Subcutaneous abdominal adipose tissue (tissue), 5 donors: ENCODE data around the gene GOSR2.

Source experiments
- H3K27ac ChIP-seq: one replicate; pipeline ENCODE4 v1.7.0; 2013; ENCODE audit warnings: low read depth, mild to moderate bottlenecking, inconsistent platforms, low read length, moderate library complexity
- H3K27me3 ChIP-seq, 5 donors: one replicate each; pipeline ENCODE4 v1.7.0; 2013; ENCODE audit warnings: low read length in 5 of 5, inconsistent platforms in 1 of 5; ENCODE audit not compliant: control insufficient read depth in 5 of 5, insufficient read depth in 4 of 5
- H3K36me3 ChIP-seq, 5 donors: one replicate each; pipeline ENCODE4 v1.7.0; 2013; ENCODE audit warnings: low read length in 5 of 5; ENCODE audit not compliant: control insufficient read depth in 5 of 5, insufficient read depth in 5 of 5
- H3K4me1 ChIP-seq, 5 donors: one replicate each; pipeline ENCODE4 v1.7.0; 2013; ENCODE audit warnings: low read length in 5 of 5, mild to moderate bottlenecking in 3 of 5, moderate library complexity in 1 of 5; ENCODE audit not compliant: control insufficient read depth in 5 of 5, insufficient read depth in 5 of 5
- H3K4me3 ChIP-seq, 5 donors: one replicate each; pipeline ENCODE4 v1.7.0; 2013; ENCODE audit warnings: low read length in 5 of 5, low read depth in 1 of 5
- H3K9ac ChIP-seq, 5 donors: one replicate each; pipeline ENCODE4 v1.7.0; 2013; ENCODE audit warnings: low read length in 5 of 5, mild to moderate bottlenecking in 4 of 5, moderate library complexity in 3 of 5
- H3K9me3 ChIP-seq, 5 donors: one replicate each; pipeline ENCODE4 v1.7.0; 2013; ENCODE audit warnings: low read length in 5 of 5; ENCODE audit not compliant: control insufficient read depth in 5 of 5
- donor health status: healthy.
- donor health status: healthy.
- donor health status: healthy.
- donor health status: healthy.
- donor health status: healthy.

The GOSR2 gene

GRCh38 chr17:46968896-46969295, 45.9 kb downstream of the GOSR2 start:
- peaks cover 0 to 3% (median 0%) of the 10 kb centered on the region in 5 donors for H3K27me3 ChIP-seq
- H3K9ac ChIP-seq: no peak overlapping the region
- H3K27ac ChIP-seq: no peak overlapping the region
- H3K4me3 ChIP-seq: no peak overlapping the region
- no peaks in the 10 kb centered on the region for H3K4me1 ChIP-seq
- H3K9me3 ChIP-seq: no peaks in the 10 kb centered on the region
- H3K36me3 ChIP-seq: peaks cover 0 to 12% (median 3%) of the 10 kb centered on the region in 5 donors

- Histone ChIP-seq H3K9ac (no peak overlapping the region), H3K27ac (no peak overlapping the region), H3K36me3 (peaks cover 0 to 12% (median 3%) of the 10 kb centered on the region in 5 donors), H3K4me1 (no peaks in the 10 kb centered on the region), H3K4me3 (no peak overlapping the region), H3K9me3 (no peaks in the 10 kb centered on the region), H3K27me3 (peaks cover 2 to 7% (median 3%) of the 10 kb centered on the region in 5 donors)
Measured at GRCh38 chr17:46971647-46972300, 48.8 kb downstream of the GOSR2 start.

- H3K36me3 ChIP-seq: peaks cover 0 to 12% (median 3%) of the 10 kb centered on the region in 5 donors
- peaks cover 3 to 10% (median 8%) of the 10 kb centered on the region in 5 donors for H3K27me3 ChIP-seq
- H3K9ac ChIP-seq: no peak overlapping the region
- H3K9me3 ChIP-seq: no peaks in the 10 kb centered on the region
- no peak overlapping the region for H3K27ac ChIP-seq
- H3K4me1 ChIP-seq: no peaks in the 10 kb centered on the region
- H3K4me3 ChIP-seq: no peak overlapping the region
Measured at GRCh38 chr17:46972346-46972745, 49.4 kb downstream of the GOSR2 start.

- Histone ChIP-seq H3K9me3 (no peaks in the 10 kb centered on the region), H3K27ac (no peak overlapping the region), H3K9ac (no peak overlapping the region), H3K27me3 (peaks cover 14 to 26% (median 23%) of the 10 kb centered on the region in 5 donors), H3K4me3 (no peak overlapping the region), H3K36me3 (peaks cover 0 to 2% (median 0%) of the 10 kb centered on the region in 5 donors), H3K4me1 (peaks cover 0 to 14% (median 14%) of the 10 kb centered on the region in 5 donors)
Measured at GRCh38 chr17:46974086-46974485, 51.1 kb downstream of the GOSR2 start.

GRCh38 chr17:46975287-46975686, 52.3 kb downstream of the GOSR2 start:
- peaks cover 0 to 19% (median 19%) of the 10 kb centered on the region in 5 donors for H3K4me1 ChIP-seq
- H3K27me3 ChIP-seq: peaks cover 14 to 31% (median 24%) of the 10 kb centered on the region in 5 donors
- no peaks in the 10 kb centered on the region for H3K36me3 ChIP-seq
- H3K9me3 ChIP-seq: no peaks in the 10 kb centered on the region
- H3K27ac ChIP-seq: no peak overlapping the region
- no peak overlapping the region for H3K4me3 ChIP-seq
- H3K9ac ChIP-seq: no peak overlapping the region

- Histone ChIP-seq H3K9ac (no peak overlapping the region), H3K9me3 (no peaks in the 10 kb centered on the region), H3K4me1 (peaks cover 0 to 19% (median 19%) of the 10 kb centered on the region in 5 donors), H3K27me3 (peaks cover 14 to 37% (median 29%) of the 10 kb centered on the region in 5 donors), H3K27ac (no peak overlapping the region), H3K4me3 (no peak overlapping the region), H3K36me3 (no peaks in the 10 kb centered on the region)
Measured at GRCh38 chr17:46976626-46977270, 53.8 kb downstream of the GOSR2 start.

- Histone ChIP-seq H3K9ac (no peak overlapping the region), H3K36me3 (no peaks in the 10 kb centered on the region), H3K27me3 (peaks cover 14 to 37% (median 30%) of the 10 kb centered on the region in 5 donors), H3K27ac (no peak overlapping the region), H3K4me1 (peaks cover 0 to 19% (median 19%) of the 10 kb centered on the region in 5 donors), H3K9me3 (no peaks in the 10 kb centered on the region), H3K4me3 (no peak overlapping the region)
Measured at GRCh38 chr17:46977348-46977747, 54.4 kb downstream of the GOSR2 start.

GRCh38 chr17:46977750-46978488, 55.0 kb downstream of the GOSR2 start:
- no peak overlapping the region for H3K27ac ChIP-seq
- H3K4me1 ChIP-seq: peaks cover 0 to 19% (median 19%) of the 10 kb centered on the region in 5 donors
- H3K9ac ChIP-seq: no peak overlapping the region
- no peaks in the 10 kb centered on the region for H3K9me3 ChIP-seq
- H3K36me3 ChIP-seq: no peaks in the 10 kb centered on the region
- peak overlapping the region in 4 of 5 donors; percentile 61 to 79 (median 68) for H3K4me3 ChIP-seq
- peaks cover 19 to 40% (median 34%) of the 10 kb centered on the region in 5 donors for H3K27me3 ChIP-seq

- Histone ChIP-seq H3K4me1 (peaks cover 0 to 19% (median 19%) of the 10 kb centered on the region in 5 donors), H3K27me3 (peaks cover 20 to 41% (median 34%) of the 10 kb centered on the region in 5 donors), H3K9me3 (peaks cover 0 to under 1% (median 0%) of the 10 kb centered on the region in 5 donors), H3K9ac (no peak overlapping the region), H3K36me3 (no peaks in the 10 kb centered on the region), H3K4me3 (peak overlapping the region in 4 of 5 donors; percentile 61 to 79 (median 68)), H3K27ac (no peak overlapping the region)
Measured at GRCh38 chr17:46978489-46979146, 55.7 kb downstream of the GOSR2 start.
